Kidney epithelial cell (primary cell): ENCODE results near the gene TEX19. TPM values are rescaled to one million over a fixed set of nuclear protein-coding genes. Genes with fewer than 3 reads are reported as not detected.

ENCODE experiments used
- DNase-seq: peaks from one replicate; pipeline ENCODE4 v3.0.0-alpha.2; 2010; ENCODE audit warnings: low read depth
- H3K27me3 ChIP-seq: 2 replicates; pipeline ENCODE4 v1.6.0; 2011; ENCODE audit warnings: low read length; ENCODE audit not compliant: control insufficient read depth, insufficient read depth
- H3K36me3 ChIP-seq: 2 replicates; pipeline ENCODE4 v1.5.1; 2011; ENCODE audit warnings: low read length; ENCODE audit not compliant: control insufficient read depth, insufficient read depth
- H3K4me3 ChIP-seq: 2 replicates; pipeline ENCODE4 v1.5.1; 2011; ENCODE audit warnings: low read depth, mild to moderate bottlenecking, control low read depth, low read length
- total RNA-seq: library from RNA; depleted of rRNA; stranded (reverse); fragments of >200 nt; gene quantifications from 2 replicates; pipeline ENCODE4 v1.2.3, GENCODE V29; 2015
- TF ChIP-seq, protein P1 (sequence below): IDR thresholded peaks from 2 replicates; pipeline ENCODE4 v1.5.1; 2011; ENCODE audit warnings: mild to moderate bottlenecking, moderate library complexity, low read length, control low read depth, inconsistent platforms; ENCODE audit not compliant: insufficient read depth, poor library complexity, severe bottlenecking

TEX19 gene
- total RNA-seq, 1 donor from 2014 or later, result not detected

DNA sequence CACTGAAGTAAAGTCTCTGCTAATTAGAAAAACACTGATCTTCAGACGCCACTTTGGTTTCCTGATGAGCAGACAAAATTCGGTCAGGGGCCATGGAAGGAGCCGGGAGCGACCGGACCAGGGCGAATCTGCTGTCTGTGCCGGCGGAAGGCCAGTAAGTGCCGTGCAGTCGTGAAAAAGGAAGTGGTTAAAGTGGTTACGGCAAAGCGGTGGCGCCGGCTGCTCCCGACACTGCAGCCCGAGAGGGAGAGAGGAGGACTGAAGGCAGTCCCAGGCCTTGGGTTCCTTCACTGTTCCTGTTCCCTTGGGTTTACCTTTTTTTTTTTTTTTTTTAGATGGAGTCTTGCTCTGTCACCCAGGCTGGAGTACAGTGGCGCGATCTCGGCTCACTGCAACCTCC, 41.8 kb downstream of the TEX19 start:
- TF ChIP-seq, protein P1, sequence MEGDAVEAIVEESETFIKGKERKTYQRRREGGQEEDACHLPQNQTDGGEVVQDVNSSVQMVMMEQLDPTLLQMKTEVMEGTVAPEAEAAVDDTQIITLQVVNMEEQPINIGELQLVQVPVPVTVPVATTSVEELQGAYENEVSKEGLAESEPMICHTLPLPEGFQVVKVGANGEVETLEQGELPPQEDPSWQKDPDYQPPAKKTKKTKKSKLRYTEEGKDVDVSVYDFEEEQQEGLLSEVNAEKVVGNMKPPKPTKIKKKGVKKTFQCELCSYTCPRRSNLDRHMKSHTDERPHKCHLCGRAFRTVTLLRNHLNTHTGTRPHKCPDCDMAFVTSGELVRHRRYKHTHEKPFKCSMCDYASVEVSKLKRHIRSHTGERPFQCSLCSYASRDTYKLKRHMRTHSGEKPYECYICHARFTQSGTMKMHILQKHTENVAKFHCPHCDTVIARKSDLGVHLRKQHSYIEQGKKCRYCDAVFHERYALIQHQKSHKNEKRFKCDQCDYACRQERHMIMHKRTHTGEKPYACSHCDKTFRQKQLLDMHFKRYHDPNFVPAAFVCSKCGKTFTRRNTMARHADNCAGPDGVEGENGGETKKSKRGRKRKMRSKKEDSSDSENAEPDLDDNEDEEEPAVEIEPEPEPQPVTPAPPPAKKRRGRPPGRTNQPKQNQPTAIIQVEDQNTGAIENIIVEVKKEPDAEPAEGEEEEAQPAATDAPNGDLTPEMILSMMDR, result no peak
- Histone ChIP-seq H3K27me3 (no peaks in the 10 kb centered on the region), H3K4me3 (no peak overlapping the region), H3K36me3 (no peaks in the 10 kb centered on the region)
- DNase-seq, result no peak

DNA sequence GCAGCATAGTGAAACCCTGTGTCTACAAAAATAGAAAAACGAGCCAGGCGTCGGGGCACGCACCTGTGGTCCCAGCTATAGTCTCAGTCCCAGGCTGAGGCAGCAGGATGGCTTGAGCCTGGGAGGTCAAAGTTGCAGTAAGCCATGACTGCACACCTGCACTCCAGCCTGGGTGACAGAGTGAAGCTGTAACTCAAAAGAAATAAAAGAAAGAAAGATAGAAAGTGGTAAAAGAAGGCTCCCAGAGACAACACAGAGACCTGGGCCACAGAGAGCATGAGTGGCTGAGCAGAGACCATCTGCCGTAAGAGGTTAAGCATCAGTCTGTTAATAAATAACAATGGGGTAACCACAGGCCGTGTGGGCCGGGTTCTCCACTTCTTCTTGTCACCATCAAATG, 43.8 kb downstream of the TEX19 start:
- no peaks in the 10 kb centered on the region for H3K27me3 ChIP-seq
- TF ChIP-seq, protein P1, result no peak
- no peak overlapping the region for H3K4me3 ChIP-seq
- DNase-seq, result no peak
- no peaks in the 10 kb centered on the region for H3K36me3 ChIP-seq

DNA sequence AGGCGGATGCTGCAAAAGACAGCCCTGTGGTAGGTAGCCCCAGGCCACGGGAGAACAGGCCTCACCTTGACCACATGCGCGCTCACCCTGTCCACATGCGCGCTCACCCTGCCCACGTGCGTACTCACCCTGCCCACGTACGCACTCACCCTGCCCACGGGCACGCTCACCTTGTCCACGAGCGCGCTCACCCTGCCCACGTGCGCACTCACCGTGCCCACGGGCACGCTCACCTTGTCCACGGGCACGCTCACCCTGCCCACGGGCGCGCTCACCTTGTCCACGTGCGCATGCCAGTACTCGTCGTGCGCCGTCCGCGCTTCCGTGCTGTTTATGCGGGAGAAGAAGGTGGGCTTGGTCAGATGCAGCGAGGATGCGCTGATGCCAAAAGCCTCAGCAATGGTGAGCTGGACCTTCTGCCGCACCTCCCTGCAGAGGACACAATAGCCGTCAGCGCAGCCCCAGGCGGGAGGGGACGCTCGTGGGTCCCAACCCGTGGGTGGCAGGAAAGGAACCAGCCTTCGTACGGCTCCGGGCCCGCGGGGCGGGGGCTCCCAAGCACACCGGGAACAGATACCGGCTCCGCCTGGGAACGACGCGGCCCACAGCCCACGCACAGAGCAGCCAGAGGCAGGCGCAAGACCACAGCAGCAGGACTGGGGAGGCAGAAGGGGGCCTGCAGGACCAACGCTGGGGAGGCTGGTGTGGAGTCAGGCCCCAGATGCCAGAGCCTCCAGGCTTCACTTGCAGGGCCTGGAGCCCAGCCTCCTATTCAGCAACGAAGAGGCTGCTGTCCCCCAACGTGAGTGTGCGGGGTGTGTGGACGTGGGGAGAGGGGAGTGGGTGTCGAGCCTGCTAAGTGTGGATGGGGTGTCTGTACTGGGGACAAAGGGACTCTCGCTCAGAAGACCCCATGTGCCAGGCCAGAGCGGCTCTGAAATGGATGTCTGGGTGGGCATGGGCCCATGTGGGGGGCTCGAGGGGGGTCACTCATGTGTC, 44.9 kb downstream of the TEX19 start:
- Histone ChIP-seq H3K27me3 (no peaks in the 10 kb centered on the region), H3K36me3 (no peaks in the 10 kb centered on the region), H3K4me3 (no peak overlapping the region)
- DNase-seq, result no peak
- TF ChIP-seq, protein P1, result no peak

DNA sequence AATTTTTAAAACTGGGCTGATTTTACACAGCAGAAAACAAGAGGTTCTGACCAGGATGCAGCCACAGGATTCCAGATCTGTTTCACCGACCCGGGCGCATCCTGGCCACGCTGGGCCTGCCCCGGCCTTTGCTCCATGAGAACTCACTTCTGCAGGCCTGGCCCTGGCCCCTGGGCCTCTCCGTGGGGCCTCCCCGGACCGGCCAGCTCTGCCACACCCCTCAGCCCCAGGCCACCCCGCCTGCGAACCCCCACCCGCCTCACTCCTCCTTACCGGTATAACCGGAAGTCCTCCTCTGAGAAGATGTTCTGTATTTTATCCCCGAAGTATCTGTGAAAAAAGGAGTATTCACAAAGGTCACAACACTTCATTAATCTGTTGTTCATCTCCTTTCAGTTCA, 46.0 kb downstream of the TEX19 start:
- Histone ChIP-seq H3K27me3 (no peaks in the 10 kb centered on the region), H3K36me3 (no peaks in the 10 kb centered on the region), H3K4me3 (no peak overlapping the region)
- TF ChIP-seq, protein P1, result no peak
- no peak for DNase-seq

DNA sequence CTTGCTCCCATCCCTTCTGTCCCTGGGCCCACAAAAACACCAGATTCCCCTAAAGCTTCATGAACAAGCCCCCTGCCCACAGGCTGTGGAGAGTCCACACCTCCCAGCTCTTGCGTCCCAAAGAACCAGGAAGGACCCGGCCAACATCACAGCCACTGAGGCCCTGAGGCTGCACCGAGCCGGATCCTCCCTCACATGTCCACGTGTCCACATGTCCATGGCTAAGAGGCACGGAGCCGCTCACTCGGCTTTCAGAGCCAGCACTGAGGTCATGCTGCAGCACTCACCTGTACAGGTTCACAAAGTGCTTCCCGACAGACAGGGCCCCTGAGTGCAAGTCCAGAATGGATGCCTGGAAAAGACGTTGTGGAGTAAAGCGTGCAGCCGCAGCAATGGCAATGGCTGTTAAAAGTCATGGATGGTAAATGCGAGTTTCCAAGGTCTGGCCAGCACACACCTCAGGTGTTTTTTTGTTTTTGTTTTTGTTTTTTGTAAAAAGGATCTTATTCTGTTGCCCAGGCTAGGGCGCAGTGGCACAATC, 47.2 kb downstream of the TEX19 start:
- TF ChIP-seq, protein P1, result no peak
- no peak for DNase-seq
- Histone ChIP-seq H3K27me3 (no peaks in the 10 kb centered on the region), H3K36me3 (no peaks in the 10 kb centered on the region), H3K4me3 (no peak overlapping the region)
